PFSK-1 (cell line): ENCODE results near the gene SMARCA1.

Experiments
- FOXP2 ChIP-seq: optimal IDR thresholded peaks from 2 replicates; pipeline ENCODE3; 2011; ENCODE audit warnings: borderline replicate concordance, control low read depth, inconsistent platforms; ENCODE audit not compliant: insufficient read depth; ENCODE audit errors: extremely low read length, extremely low read depth
- POLR2AphosphoS5 ChIP-seq: IDR thresholded peaks from 2 replicates; pipeline ENCODE4 v1.6.1; 2012; ENCODE audit warnings: low read depth, mild to moderate bottlenecking, control low read depth, low read length, moderate library complexity
- REST ChIP-seq, 2 experiments: IDR thresholded peaks; 2 replicates each; pipeline versions ENCODE4 v1.6.1 to v1.8.0; 2011 to 2012; ENCODE audit warnings: low read depth in 2 of 2, low read length in 2 of 2, control low read depth in 1 of 2, inconsistent platforms in 1 of 2, mild to moderate bottlenecking in 1 of 2, moderate library complexity in 1 of 2; ENCODE audit not compliant: insufficient read depth in 1 of 2
- SIN3A ChIP-seq: IDR thresholded peaks from 2 replicates; pipeline ENCODE4 v1.6.1; 2012; ENCODE audit warnings: mild to moderate bottlenecking, low read length, moderate library complexity, borderline replicate concordance; ENCODE audit not compliant: insufficient read depth
- TAF1 ChIP-seq: IDR thresholded peaks from 2 replicates; pipeline ENCODE4 v1.6.1; 2012; ENCODE audit warnings: low read length, control low read depth, borderline replicate concordance; ENCODE audit not compliant: insufficient read depth

Gene SMARCA1

GRCh38 chrX:129462707-129463106 is 60.6 kb downstream of the SMARCA1 start:
- TF ChIP-seq SIN3A, result no peak

- TF ChIP-seq FOXP2, result no peak
- TF ChIP-seq TAF1, result no peak
- no peak for TF ChIP-seq REST (IDR thresholded peaks at IDR 0.05; ENCODE audit: insufficient read depth in 1 of 2, low read depth in 2 of 2, low read length in 2 of 2)
- no peak for TF ChIP-seq SIN3A
- TF ChIP-seq POLR2AphosphoS5, result no peak
These were observed 61.4 kb downstream of the SMARCA1 start for GRCh38 chrX:129461801-129462456.

GRCh38 chrX:129452523-129452922 is 70.8 kb downstream of the SMARCA1 start:
- no peak for TF ChIP-seq REST (IDR thresholded peaks at IDR 0.05; ENCODE audit: insufficient read depth in 1 of 2, low read depth in 2 of 2, low read length in 2 of 2)
- TF ChIP-seq POLR2AphosphoS5, result no peak
- no peak for TF ChIP-seq FOXP2
- TF ChIP-seq SIN3A, result no peak
- no peak for TF ChIP-seq TAF1

- no peak for TF ChIP-seq SIN3A
- TF ChIP-seq FOXP2, result no peak
- TF ChIP-seq TAF1, result no peak
- TF ChIP-seq POLR2AphosphoS5, result no peak
- TF ChIP-seq REST (IDR thresholded peaks at IDR 0.05; ENCODE audit: insufficient read depth in 1 of 2, low read depth in 2 of 2, low read length in 2 of 2), result no peak
These were observed 73.2 kb downstream of the SMARCA1 start for GRCh38 chrX:129450123-129450522.

- TF ChIP-seq TAF1 (no peak), FOXP2 (no peak), SIN3A (no peak), POLR2AphosphoS5 (no peak), REST (IDR thresholded peaks at IDR 0.05; ENCODE audit: insufficient read depth in 1 of 2, low read depth in 2 of 2, low read length in 2 of 2) (no peak)
These were observed 74.1 kb downstream of the SMARCA1 start for GRCh38 chrX:129449148-129449547.

GRCh38 chrX:129445436-129445835 is 77.9 kb downstream of the SMARCA1 start:
- TF ChIP-seq POLR2AphosphoS5 (no peak), REST (IDR thresholded peaks at IDR 0.05; ENCODE audit: insufficient read depth in 1 of 2, low read depth in 2 of 2, low read length in 2 of 2) (no peak), SIN3A (no peak), TAF1 (no peak), FOXP2 (no peak)
